GM12864 (cell line): ENCODE measurements around the gene PLSCR1.
"Not testable (repeated sequence)": the region's sequence is repeated elsewhere in the genome, so short reads cannot be mapped to it uniquely, and the experiment has no call there.

Experiments
- DNase-seq: peaks from one replicate; pipeline ENCODE4 v3.0.0-alpha.2; 2011; ENCODE audit warnings: low read depth
- H3K4me3 ChIP-seq: 2 replicates; pipeline ENCODE4 v1.5.1; 2011; ENCODE audit warnings: mild to moderate bottlenecking, low read depth, low read length, control low read depth
- TF ChIP-seq, protein P1 (sequence below): IDR thresholded peaks from 2 replicates; pipeline ENCODE4 v1.5.1; 2011; ENCODE audit warnings: low read depth, mild to moderate bottlenecking, moderate library complexity, low read length, control low read depth, inconsistent platforms; ENCODE audit errors: missing control alignments

PLSCR1 gene

DNA sequence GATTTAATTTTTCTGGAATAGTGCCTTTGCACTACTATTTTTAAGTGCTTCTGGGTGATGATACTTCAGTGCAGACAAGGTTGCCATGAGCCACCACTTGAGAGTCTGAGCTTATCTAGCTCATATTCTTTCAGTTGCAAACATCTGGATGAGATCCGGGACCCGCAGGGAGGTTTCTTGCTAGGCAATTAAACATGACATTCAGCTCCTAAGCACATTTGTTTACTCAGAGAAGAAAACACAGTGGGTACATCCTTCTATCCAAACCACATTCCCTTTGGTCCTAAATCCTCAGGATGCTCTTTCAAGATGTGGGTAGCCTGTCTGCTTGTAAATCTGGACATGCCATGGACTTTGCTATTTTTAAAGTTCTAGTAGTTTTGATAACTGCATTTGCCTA lies 12.0 kb downstream of the PLSCR1 start:
- TF ChIP-seq, protein P1, sequence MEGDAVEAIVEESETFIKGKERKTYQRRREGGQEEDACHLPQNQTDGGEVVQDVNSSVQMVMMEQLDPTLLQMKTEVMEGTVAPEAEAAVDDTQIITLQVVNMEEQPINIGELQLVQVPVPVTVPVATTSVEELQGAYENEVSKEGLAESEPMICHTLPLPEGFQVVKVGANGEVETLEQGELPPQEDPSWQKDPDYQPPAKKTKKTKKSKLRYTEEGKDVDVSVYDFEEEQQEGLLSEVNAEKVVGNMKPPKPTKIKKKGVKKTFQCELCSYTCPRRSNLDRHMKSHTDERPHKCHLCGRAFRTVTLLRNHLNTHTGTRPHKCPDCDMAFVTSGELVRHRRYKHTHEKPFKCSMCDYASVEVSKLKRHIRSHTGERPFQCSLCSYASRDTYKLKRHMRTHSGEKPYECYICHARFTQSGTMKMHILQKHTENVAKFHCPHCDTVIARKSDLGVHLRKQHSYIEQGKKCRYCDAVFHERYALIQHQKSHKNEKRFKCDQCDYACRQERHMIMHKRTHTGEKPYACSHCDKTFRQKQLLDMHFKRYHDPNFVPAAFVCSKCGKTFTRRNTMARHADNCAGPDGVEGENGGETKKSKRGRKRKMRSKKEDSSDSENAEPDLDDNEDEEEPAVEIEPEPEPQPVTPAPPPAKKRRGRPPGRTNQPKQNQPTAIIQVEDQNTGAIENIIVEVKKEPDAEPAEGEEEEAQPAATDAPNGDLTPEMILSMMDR: no peak
- no peak for DNase-seq
- H3K4me3 ChIP-seq: no peak overlapping the region

DNA sequence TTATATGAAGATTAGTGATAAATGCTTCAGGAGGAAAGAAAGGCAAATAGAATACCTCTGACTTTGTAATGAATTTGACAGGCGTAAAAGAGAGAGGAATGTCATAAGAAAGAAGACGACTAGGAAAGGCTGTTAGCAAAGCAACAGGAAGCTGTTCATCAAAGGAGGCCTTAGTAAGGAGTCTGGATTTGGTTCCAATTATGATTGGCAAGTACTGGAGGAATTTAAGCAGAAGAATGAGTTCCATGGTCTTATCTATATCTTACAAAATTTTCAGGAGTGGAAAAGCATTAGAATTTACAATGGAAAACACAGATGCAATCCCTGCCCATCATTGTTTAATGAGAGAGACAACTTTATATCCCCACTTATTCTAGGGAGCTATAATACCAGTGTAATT lies 13.8 kb downstream of the PLSCR1 start:
- H3K4me3 ChIP-seq: no peak overlapping the region
- DNase-seq: no peak
- TF ChIP-seq, protein P1: no peak

DNA sequence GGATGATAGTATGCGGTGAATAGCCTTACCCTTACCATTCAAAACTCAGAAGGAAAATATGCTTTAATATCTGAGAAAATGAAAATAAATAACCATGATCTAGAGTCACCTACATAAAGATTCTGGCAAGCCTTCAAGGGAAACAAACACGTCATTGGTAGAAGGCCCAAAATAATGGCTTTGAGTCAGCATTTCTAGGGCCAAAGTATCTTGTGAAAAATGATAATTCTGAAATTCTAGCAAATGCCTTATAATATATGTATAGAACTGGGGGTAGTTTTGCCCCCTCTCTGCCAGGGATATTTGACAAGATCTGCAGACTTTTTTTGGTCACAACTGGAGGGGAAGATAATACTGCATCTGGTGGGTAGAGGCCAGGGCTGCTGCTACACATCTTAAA lies 15.4 kb downstream of the PLSCR1 start:
- DNase-seq: no peak
- no peak overlapping the region for H3K4me3 ChIP-seq
- TF ChIP-seq, protein P1: no peak

DNA sequence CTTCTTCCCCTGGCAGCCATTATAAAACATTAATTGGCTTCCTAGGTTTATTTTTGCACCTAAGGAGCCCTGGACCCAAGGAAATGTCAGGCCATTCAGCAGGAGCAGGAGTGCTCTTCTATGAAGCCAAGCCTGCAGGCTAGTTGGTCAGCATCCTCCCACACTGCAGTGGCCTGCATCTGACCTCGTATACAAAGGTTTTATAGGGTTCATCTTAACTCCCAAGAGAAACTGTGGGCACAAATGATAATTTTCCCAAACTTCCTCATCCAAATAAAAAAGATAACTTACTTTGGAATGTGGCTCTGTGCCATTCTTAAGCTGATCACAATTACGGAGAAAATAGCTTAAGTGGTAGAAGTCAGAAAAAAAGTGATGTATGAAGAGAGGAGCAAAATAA lies 19.4 kb downstream of the PLSCR1 start:
- H3K4me3 ChIP-seq: no peak overlapping the region
- no peak for DNase-seq
- TF ChIP-seq, protein P1: no peak

DNA sequence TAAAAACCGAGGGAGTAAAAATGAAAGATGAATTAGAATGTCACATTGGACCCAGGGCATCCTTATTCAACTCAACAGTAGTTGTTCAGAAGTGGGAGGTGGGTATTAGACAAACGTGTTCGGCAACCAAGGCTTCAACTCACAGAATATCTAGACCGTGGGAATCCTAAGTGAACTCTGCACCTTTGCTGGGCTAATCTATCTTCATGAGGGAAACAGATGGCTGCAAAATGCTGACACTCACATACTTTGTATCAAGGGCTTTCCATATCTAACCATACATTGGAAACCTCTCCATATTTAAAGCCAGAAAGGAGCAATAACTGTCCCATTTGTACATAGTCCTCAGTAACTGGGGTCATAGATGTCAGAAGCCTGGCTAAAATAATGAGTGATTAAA lies 20.9 kb downstream of the PLSCR1 start:
- TF ChIP-seq, protein P1: no peak
- no peak for DNase-seq
- H3K4me3 ChIP-seq: no peak overlapping the region

DNA sequence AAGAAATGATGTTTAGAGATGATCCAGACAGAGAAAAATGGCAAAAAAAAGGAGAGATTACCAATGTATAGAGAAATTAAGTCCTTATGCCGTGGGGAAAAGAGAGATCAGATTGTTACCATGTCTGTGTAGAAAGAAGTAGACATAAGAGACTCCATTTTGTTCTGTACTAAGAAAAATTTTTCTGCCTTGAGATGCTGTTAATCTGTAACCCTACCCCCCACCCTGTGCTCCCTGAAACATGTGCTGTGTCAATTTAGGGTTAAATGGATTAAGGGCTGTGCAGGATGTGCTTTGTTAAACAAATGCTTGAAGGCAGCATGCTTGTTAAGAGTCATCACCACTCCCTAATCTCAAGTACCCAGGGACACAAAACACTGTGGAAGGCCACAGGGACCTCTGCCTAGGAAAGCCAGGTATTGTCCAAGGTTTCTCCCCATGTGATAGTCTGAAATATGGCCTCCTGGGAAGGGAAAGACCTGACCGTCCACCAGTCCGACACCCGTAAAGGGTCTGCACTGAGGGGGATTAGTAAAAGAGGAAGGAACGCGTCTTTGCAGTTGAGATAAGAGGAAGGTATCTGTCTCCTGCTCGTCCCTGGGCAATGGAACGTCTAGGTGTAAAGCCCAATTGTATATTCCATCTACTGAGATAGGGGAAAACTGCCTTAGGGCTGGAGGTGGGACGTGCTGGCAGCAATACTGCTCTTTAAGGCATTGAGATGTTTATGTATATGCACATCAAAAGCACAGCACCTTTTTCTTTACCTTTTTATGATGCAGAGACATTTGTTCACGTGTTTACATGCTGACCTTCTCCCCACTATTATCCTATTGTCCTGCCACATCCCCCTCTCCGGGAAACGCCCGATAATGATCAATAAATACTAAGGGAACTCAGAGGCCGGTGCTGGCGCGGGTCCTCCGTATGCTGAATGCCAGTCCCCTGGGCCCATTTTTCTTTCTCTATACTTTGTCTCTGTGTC lies 21.9 kb downstream of the PLSCR1 start:
- not testable (repeated sequence) for H3K4me3 ChIP-seq, DNase-seq

DNA sequence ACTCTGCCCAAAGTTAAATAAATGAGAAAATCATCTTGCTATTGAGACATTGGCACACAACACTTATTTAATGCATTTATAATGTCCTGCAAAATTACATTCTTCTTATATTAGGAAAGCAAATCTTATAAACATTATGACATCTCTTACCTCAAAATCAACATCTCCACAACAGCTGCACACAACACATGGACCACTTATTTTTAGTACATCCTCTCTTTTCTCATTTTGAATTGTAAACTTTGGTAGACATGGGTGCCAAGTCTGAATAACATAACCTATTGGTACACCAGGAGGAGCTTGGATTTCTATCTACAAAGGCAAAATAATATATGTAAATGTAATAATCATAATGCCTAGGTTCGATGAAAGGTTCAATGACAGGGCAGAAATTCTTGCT lies 23.0 kb downstream of the PLSCR1 start:
- no peak overlapping the region for H3K4me3 ChIP-seq
- TF ChIP-seq, protein P1: no peak
- no peak for DNase-seq
